ENCODE measurements around the gene CFAP298. TPM values are rescaled to one million over a fixed set of nuclear protein-coding genes. Genes with fewer than 3 reads are reported as not detected.

CFAP298 gene
- total and polyA plus RNA-seq, 11 donors, result 14.2 to 36.0 (median 20.8) TPM

DNA sequence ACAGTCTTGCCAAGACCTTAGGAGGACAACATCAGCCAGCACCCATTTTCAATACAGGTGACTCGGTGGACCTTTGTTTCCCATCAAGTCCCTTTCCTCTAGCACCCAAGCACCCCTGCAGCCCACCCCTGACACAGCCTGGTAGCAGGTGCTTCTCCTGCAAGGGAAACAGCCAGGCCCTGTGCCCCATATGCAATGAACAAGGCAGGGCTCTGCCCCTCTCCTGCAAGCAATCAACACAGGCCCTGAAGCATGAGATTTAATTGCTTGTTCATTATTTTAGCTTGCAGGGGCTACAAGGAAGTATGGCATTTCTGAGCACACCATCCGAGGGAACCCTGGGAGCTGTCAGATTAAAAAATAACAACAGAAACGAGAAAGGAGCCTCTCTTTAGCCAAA, 62.3 kb downstream of the CFAP298 start:
- intact Hi-C loops (cut with DNase I), result no loop called here
- Histone ChIP-seq H3K4me1 (peaks cover 0 to 10% (median under 1%) of the 10 kb centered on the region in 12 donors), H3K36me3 (no peaks in the 10 kb centered on the region), H3K4me3 (no peak overlapping the region), H3K9me3 (no peaks in the 10 kb centered on the region), H3K27me3 (no peaks in the 10 kb centered on the region), H3K27ac (no peak overlapping the region)
- DNase-seq, result no peak
- ATAC-seq, result no peak
- 56 to 93% (median 90%) methylated on average over 3 of the region's 3 CpGs for WGBS, 4 donors
- no peak for TF ChIP-seq POLR2A (IDR thresholded peaks at IDR 0.05)
- TF ChIP-seq, protein P1, sequence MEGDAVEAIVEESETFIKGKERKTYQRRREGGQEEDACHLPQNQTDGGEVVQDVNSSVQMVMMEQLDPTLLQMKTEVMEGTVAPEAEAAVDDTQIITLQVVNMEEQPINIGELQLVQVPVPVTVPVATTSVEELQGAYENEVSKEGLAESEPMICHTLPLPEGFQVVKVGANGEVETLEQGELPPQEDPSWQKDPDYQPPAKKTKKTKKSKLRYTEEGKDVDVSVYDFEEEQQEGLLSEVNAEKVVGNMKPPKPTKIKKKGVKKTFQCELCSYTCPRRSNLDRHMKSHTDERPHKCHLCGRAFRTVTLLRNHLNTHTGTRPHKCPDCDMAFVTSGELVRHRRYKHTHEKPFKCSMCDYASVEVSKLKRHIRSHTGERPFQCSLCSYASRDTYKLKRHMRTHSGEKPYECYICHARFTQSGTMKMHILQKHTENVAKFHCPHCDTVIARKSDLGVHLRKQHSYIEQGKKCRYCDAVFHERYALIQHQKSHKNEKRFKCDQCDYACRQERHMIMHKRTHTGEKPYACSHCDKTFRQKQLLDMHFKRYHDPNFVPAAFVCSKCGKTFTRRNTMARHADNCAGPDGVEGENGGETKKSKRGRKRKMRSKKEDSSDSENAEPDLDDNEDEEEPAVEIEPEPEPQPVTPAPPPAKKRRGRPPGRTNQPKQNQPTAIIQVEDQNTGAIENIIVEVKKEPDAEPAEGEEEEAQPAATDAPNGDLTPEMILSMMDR (IDR thresholded peaks at IDR 0.05), result no peak

DNA sequence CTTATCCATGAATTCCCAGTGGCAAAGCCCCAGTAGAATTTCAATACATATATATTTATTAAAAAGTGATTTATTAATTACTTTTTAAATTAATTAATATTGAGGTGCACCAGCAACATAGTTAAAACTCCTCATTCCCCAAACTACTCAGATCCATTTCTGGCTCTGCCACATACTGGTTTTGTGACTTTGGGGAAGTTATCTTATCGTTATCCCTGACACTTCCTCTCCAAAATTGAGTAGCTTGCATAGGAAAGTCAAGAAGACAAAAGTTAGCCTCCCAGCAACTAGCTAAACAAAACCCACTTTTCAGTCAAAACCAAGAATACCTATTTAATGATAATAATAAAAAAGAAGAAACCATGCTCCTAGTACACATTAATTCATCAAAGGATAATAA, 62.7 kb downstream of the CFAP298 start:
- Histone ChIP-seq H3K27me3 (no peaks in the 10 kb centered on the region), H3K27ac (no peak overlapping the region), H3K36me3 (no peaks in the 10 kb centered on the region), H3K4me1 (peaks cover 0 to 6% (median 0%) of the 10 kb centered on the region in 12 donors), H3K4me3 (no peak overlapping the region), H3K9me3 (no peaks in the 10 kb centered on the region)
- no peak for TF ChIP-seq POLR2A (IDR thresholded peaks at IDR 0.05)
- TF ChIP-seq, protein P1 (IDR thresholded peaks at IDR 0.05), result no peak
- DNase-seq, result no peak
- WGBS, 4 donors, result 39 to 55% (median 50%) methylated on average over 1 of the region's 1 CpG
- ATAC-seq, result no peak
- intact Hi-C loops (cut with DNase I), result no loop called here

Other genes with a start within 250 kb of the CFAP298 start
- 10 to 100 TPM in 6 of 9 donors, 1 to 10 TPM in 3; 6.7 to 26.0 (median 11.5) TPM for gene URB1, start 219.4 kb downstream of the CFAP298 start, total RNA-seq
- gene URB1, start 219.4 kb downstream of the CFAP298 start, polyA plus RNA-seq, result 10 to 100 TPM in 1 of 2 donors, 1 to 10 TPM in 1; 4.6 to 10.3 TPM
- 10 to 100 TPM; 10.1 to 44.4 (median 19.7) TPM for gene EVA1C, start 199.7 kb downstream of the CFAP298 start, total RNA-seq
- 10 to 100 TPM; 17.3 to 22.8 TPM for gene EVA1C, start 199.7 kb downstream of the CFAP298 start, polyA plus RNA-seq
- 1 to 10 TPM in 8 of 9 donors, under 1 TPM in 1; 0.80 to 3.9 (median 2.2) TPM for gene TCP10L, start 26.9 kb downstream of the CFAP298 start, total RNA-seq
- 1 to 10 TPM; 1.9 to 2.6 TPM for gene TCP10L, start 26.9 kb downstream of the CFAP298 start, polyA plus RNA-seq
- gene SYNJ1, start 115.6 kb upstream of the CFAP298 start, total RNA-seq, result 10 to 100 TPM in 7 of 9 donors, 1 to 10 TPM in 2; 6.7 to 17.4 (median 11.8) TPM
- gene SYNJ1, start 115.6 kb upstream of the CFAP298 start, polyA plus RNA-seq, result 1 to 10 TPM; 4.1 to 9.3 TPM
- 10 to 100 TPM in 5 of 9 donors, 1 to 10 TPM in 4; 8.1 to 13.8 (median 10.7) TPM for gene PAXBP1, start 159.4 kb upstream of the CFAP298 start, total RNA-seq
- 10 to 100 TPM in 1 of 2 donors, 1 to 10 TPM in 1; 9.5 to 11.1 TPM for gene PAXBP1, start 159.4 kb upstream of the CFAP298 start, polyA plus RNA-seq